Activated naive CD4-positive, alpha-beta T cell treated with anti-CD3 and anti-CD28 coated beads, Interleukin-2, amount 10 ng/mL, durations not matched to agents 7 days and 5 days (primary cell): ENCODE measurements around the gene NIM1K.
"Not testable (repeated sequence)": the region's sequence is repeated elsewhere in the genome, so short reads cannot be mapped to it uniquely, and the experiment has no call there.

ENCODE experiments used
- CTCF ChIA-PET: fragments of 350-600 bp; sonication (Branson Sonifier 250); formaldehyde crosslinking; loops from one replicate; lab custom pipeline; 2021; ENCODE audit warnings: antibody characterized with exemption; lab: Charles Lee
- DNase-seq: peaks from one replicate; pipeline ENCODE4 v3.0.0-alpha.2; 2020
- H3K27ac Mint-ChIP-seq: one replicate; pipeline ENCODE4 v1.8.0; 2021; ENCODE audit warnings: mild to moderate bottlenecking, moderate library complexity, mixed read lengths
- H3K27me3 Mint-ChIP-seq: one replicate; pipeline ENCODE4 v1.8.0; 2021; ENCODE audit warnings: mild to moderate bottlenecking, mixed read lengths
- H3K36me3 Mint-ChIP-seq: one replicate; pipeline ENCODE4 v1.8.0; 2021; ENCODE audit warnings: mixed read lengths
- H3K4me1 Mint-ChIP-seq: one replicate; pipeline ENCODE4 v1.8.0; 2021; ENCODE audit warnings: mixed read lengths
- H3K4me3 Mint-ChIP-seq: one replicate; pipeline ENCODE4 v1.8.0; 2021; ENCODE audit warnings: mild to moderate bottlenecking, moderate library complexity, mixed read lengths
- H3K9me3 Mint-ChIP-seq: one replicate; pipeline ENCODE4 v1.8.0; 2021; ENCODE audit warnings: mixed read lengths

NIM1K gene

GRCh38 chr5:43191740-43192557, at the start of gene NIM1K:
TSS of gene NIM1K (plus strand) at chr5:43192225. CDS start at chr5:43245776, 53,551 bp downstream.
- Mint-ChIP-seq H3K27me3 (peaks cover 37% of the 10 kb centered on the region), H3K27ac (peak within 1 kb of the TSS; percentile 56), H3K36me3 (no peaks in the 10 kb centered on the region), H3K9me3 (no peaks in the 10 kb centered on the region), H3K4me3 (peak within 1 kb of the TSS; percentile 77), H3K4me1 (peaks cover 25% of the 10 kb centered on the region)
- CTCF ChIA-PET, result interaction anchor here (0.9 to 2.4 kb wide), 2 partner anchors 86 to 114 kb away, joined by 4 to 10 read pairs; no protein-coding TSS in a partner anchor
- peak; percentile 57 for DNase-seq

- H3K36me3 Mint-ChIP-seq, result peaks cover 35% of the 10 kb centered on the region
- no peaks in the 10 kb centered on the region for H3K9me3 Mint-ChIP-seq
- DNase-seq, result no peak
- H3K4me1 Mint-ChIP-seq, result peaks cover 4% of the 10 kb centered on the region
- no peak overlapping the region for H3K27ac Mint-ChIP-seq
- no peaks in the 10 kb centered on the region for H3K27me3 Mint-ChIP-seq
- H3K4me3 Mint-ChIP-seq, result no peak overlapping the region
- CTCF ChIA-PET, result no interaction called here
Measured at GRCh38 chr5:43145071-43145470, 47.0 kb upstream of the NIM1K start.

- Mint-ChIP-seq H3K27me3 (no peaks in the 10 kb centered on the region), H3K4me3 (no peak overlapping the region), H3K9me3 (no peaks in the 10 kb centered on the region), H3K36me3 (peaks cover 28% of the 10 kb centered on the region), H3K27ac (no peak overlapping the region), H3K4me1 (no peaks in the 10 kb centered on the region)
- CTCF ChIA-PET, result no interaction called here
- no peak for DNase-seq
Measured at GRCh38 chr5:43146958-43147357, 45.1 kb upstream of the NIM1K start.

DNA sequence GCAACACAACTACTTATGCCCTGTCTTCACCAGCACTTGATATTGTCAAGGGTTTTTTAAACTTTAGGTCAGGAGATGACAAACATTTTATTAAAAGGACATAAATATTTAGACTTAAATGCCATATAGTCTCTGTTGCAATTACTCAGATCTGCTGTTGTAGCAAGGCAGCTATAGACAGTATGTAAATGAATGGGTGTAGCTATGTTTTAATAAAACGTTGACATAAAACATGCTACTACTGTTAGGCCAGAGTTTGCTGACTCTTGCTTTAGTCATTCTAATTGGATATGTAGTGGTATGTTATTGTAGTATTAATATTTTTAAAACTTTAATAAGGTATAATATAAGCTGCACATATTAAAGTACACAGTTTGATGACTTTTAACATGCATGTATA, 43.6 kb upstream of the NIM1K start:
- CTCF ChIA-PET, result interaction anchor here (1.0 kb wide), 1 partner anchor 12 kb away, joined by 3 read pairs; no protein-coding TSS in a partner anchor
- Mint-ChIP-seq H3K4me3 (no peak overlapping the region), H3K36me3 (peaks cover 33% of the 10 kb centered on the region), H3K4me1 (no peaks in the 10 kb centered on the region), H3K9me3 (no peaks in the 10 kb centered on the region), H3K27ac (no peak overlapping the region), H3K27me3 (no peaks in the 10 kb centered on the region)
- no peak for DNase-seq

DNA sequence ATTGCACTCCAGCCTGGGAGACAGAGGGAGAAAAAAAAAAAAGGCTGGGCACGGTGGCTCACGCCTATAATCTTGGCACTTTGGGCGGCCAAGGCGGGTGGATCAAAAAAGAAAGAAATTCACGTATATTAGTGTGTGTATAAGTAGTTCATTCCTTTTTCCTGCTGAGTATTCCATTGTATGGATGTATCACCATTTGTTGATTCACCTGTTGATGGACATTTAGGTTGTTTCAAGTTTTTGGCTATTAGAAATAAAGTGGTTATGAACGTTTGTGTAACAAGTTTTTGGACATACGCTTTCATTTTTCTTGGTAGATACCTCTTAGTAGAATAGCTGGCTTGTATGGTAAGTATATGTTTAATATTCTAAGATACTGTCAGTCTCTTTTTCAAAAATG, 42.8 kb upstream of the NIM1K start:
- H3K36me3 Mint-ChIP-seq, result peaks cover 36% of the 10 kb centered on the region

DNA sequence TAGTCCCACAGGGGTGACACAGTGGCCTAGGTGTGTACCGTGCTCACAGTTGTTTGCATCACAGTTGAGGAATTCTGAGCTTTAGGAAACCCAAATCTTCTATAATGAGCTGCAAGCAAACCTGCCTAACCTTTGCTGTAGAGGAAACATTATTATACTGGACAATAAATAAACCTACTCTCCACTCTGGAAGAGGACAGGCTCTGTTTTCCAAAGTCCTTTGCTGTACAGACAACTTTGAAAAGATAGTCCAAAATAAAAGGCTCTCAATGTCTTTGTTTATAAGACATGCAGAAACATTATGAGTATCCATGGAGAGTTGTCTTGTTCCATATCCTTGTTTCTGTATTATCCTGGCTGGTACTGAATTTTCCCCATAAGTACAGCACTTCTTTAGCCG, 42.0 kb upstream of the NIM1K start:
- CTCF ChIA-PET, result interaction anchor here (1.4 kb wide), 1 partner anchor 11 kb away, joined by 4 read pairs; no protein-coding TSS in a partner anchor
- H3K27me3 Mint-ChIP-seq, result no peaks in the 10 kb centered on the region
- no peaks in the 10 kb centered on the region for H3K4me1 Mint-ChIP-seq
- H3K4me3 Mint-ChIP-seq, result no peak overlapping the region
- H3K36me3 Mint-ChIP-seq, result peaks cover 29% of the 10 kb centered on the region
- H3K9me3 Mint-ChIP-seq, result no peaks in the 10 kb centered on the region
- no peak overlapping the region for H3K27ac Mint-ChIP-seq
- no peak for DNase-seq

More for the DNA sequence above, 42.8 kb upstream of the NIM1K start:
- no peaks in the 10 kb centered on the region for H3K4me1 Mint-ChIP-seq
- no peak overlapping the region for H3K4me3 Mint-ChIP-seq
- no peaks in the 10 kb centered on the region for H3K27me3 Mint-ChIP-seq
- CTCF ChIA-PET, result no interaction called here
- no peak for DNase-seq
- no peaks in the 10 kb centered on the region for H3K9me3 Mint-ChIP-seq
- no peak overlapping the region for H3K27ac Mint-ChIP-seq

- Mint-ChIP-seq H3K4me1 (peaks cover 3% of the 10 kb centered on the region), H3K27me3 (no peaks in the 10 kb centered on the region), H3K9me3 (no peaks in the 10 kb centered on the region), H3K27ac (no peak overlapping the region), H3K4me3 (no peak overlapping the region), H3K36me3 (peaks cover 29% of the 10 kb centered on the region)
- CTCF ChIA-PET, result interaction anchor here (1.4 kb wide), 1 partner anchor 10 kb away, joined by 4 read pairs; no protein-coding TSS in a partner anchor
- DNase-seq, result no peak
Measured at GRCh38 chr5:43150748-43151147, 41.3 kb upstream of the NIM1K start.

DNA sequence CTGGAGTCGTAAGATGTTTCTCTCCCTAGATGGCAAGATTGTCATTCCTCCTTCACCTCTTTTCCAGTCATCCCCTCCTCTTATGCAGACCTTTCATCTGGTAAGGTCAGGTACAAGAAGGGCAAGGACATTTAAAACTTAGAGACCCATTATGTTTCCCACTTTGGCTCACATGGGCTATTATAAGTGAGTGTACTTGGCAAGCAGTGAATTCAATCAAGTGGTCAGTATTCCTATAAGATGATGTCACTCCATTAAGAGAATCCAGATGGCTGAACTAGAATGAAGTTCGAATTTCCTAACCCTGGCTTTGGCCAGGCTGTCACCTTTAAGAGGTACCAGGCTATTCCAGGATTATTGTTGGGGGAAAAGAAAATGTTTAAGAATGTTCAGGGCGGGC, 39.1 kb upstream of the NIM1K start:
- no peak for DNase-seq
- CTCF ChIA-PET, result no interaction called here
- Mint-ChIP-seq H3K27ac (no peak overlapping the region), H3K4me3 (no peak overlapping the region), H3K36me3 (peaks cover 46% of the 10 kb centered on the region), H3K27me3 (no peaks in the 10 kb centered on the region), H3K4me1 (peaks cover 6% of the 10 kb centered on the region), H3K9me3 (no peaks in the 10 kb centered on the region)

- CTCF ChIA-PET, result no interaction called here
- DNase-seq, result no peak
- Mint-ChIP-seq H3K27me3 (no peaks in the 10 kb centered on the region), H3K4me1 (peaks cover 6% of the 10 kb centered on the region), H3K9me3 (no peaks in the 10 kb centered on the region), H3K4me3 (no peak overlapping the region), H3K36me3 (peaks cover 48% of the 10 kb centered on the region), H3K27ac (no peak overlapping the region)
Measured at GRCh38 chr5:43154469-43154868, 37.6 kb upstream of the NIM1K start.

DNA sequence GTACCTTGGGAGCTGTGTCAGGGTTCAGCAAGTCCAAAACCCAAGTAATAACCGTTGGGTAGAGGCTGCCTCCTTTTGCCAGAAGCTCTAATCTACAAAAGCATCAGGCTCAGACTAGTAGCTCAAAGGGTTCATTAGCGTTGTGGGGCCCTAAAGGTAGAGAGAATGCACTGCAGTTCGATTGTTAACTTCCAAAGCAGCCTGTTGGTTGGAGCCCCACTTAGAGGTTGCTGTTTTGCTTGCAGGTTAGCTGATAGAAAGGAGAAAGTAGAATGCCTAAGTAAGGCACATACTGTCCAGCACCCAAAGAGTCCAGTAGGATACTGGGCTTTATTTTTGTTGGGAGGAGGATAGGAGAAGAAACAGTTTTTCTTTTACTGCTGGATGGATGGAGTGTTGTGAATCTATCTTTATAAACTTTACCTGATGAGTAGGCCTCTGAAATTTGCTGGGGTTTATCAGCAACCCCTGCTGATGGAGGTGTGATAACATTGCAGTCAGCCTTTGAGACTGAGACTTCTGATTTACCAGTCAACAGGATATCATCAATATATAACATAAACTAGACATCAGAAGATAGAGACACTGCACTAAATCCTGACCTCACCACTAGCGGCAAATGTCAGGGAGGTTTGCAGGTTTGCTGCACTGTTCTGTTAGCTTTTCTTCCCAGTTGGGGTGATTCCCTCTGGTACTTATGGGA, 36.5 kb upstream of the NIM1K start:
- peak overlapping the region; percentile 24 for H3K27ac Mint-ChIP-seq
- no peak for DNase-seq
- H3K4me1 Mint-ChIP-seq, result peaks cover 12% of the 10 kb centered on the region
- H3K36me3 Mint-ChIP-seq, result peaks cover 52% of the 10 kb centered on the region
- H3K9me3 Mint-ChIP-seq, result no peaks in the 10 kb centered on the region
- H3K27me3 Mint-ChIP-seq, result no peaks in the 10 kb centered on the region
- CTCF ChIA-PET, result no interaction called here
- H3K4me3 Mint-ChIP-seq, result no peak overlapping the region

- H3K27me3 Mint-ChIP-seq, result no peaks in the 10 kb centered on the region
- H3K9me3 Mint-ChIP-seq, result no peaks in the 10 kb centered on the region
- H3K4me3 Mint-ChIP-seq, result no peak overlapping the region
- H3K36me3 Mint-ChIP-seq, result peaks cover 60% of the 10 kb centered on the region
- DNase-seq, result no peak
- peaks cover 20% of the 10 kb centered on the region for H3K4me1 Mint-ChIP-seq
- H3K27ac Mint-ChIP-seq, result no peak overlapping the region
- CTCF ChIA-PET, result interaction anchor here (0.6 kb wide), 1 partner anchor 49 kb away, joined by 3 read pairs; no protein-coding TSS in a partner anchor
Measured at GRCh38 chr5:43156388-43156787, 35.6 kb upstream of the NIM1K start.

DNA sequence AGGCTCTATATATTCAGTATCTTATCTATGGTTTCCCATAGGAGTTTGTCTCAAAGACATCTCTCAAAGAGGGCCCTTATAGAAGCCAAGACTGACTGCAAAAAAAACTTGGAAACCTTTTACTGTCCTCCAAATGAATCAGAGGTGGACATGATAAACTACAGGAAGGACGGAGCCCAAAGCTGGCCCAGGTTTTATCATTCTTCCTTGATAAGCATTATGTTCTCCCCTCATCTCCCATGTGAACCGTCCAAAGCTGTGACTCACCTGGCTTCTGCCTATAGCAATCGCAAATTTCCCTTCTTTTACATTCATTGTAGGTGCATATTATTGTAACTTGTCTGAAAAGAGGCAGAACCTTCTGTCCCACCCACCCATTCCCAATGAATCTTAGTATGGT, 35.0 kb upstream of the NIM1K start:
- peaks cover 23% of the 10 kb centered on the region for H3K4me1 Mint-ChIP-seq
- H3K27me3 Mint-ChIP-seq, result no peaks in the 10 kb centered on the region
- peaks cover 65% of the 10 kb centered on the region for H3K36me3 Mint-ChIP-seq
- H3K9me3 Mint-ChIP-seq, result no peaks in the 10 kb centered on the region
- H3K27ac Mint-ChIP-seq, result no peak overlapping the region
- no peak for DNase-seq
- CTCF ChIA-PET, result interaction anchor here (0.6 to 1.5 kb wide), 2 partner anchors 104 to 233 kb away, joined by 3 to 4 read pairs; no protein-coding TSS in a partner anchor
- no peak overlapping the region for H3K4me3 Mint-ChIP-seq

DNA sequence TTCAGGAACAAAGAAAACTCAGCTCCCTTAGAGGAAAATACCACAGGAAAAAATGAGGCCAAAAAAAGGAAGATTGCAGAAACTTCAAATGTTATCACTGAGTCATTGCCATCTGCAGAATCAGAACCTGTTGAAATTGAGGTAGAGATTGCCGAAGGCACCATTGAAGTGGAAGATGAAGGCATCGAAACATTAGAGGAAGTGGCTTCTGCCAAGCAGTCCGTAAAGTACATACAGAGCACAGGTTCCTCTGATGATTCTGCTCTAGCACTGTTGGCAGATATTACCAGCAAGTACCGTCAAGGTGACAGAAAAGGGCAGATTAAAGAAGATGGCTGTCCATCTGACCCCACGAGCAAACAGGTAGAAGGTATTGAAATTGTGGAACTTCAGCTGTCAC, 30.8 kb upstream of the NIM1K start:
- Mint-ChIP-seq H3K9me3 (no peaks in the 10 kb centered on the region), H3K4me1 (peaks cover 17% of the 10 kb centered on the region), H3K36me3 (peaks cover 65% of the 10 kb centered on the region), H3K27me3 (no peaks in the 10 kb centered on the region), H3K27ac (peak overlapping the region; percentile 58), H3K4me3 (no peak overlapping the region)
- DNase-seq, result peak; percentile 23
- CTCF ChIA-PET, result interaction anchor here (1.2 kb wide), 1 partner anchor 11 kb away, joined by 4 read pairs; no protein-coding TSS in a partner anchor

- H3K27ac Mint-ChIP-seq, result not testable (repeated sequence)
Measured at GRCh38 chr5:43164801-43165200, 27.2 kb upstream of the NIM1K start.

More at GRCh38 chr5:43164801-43165200, 27.2 kb upstream of the NIM1K start:
- H3K27me3 Mint-ChIP-seq, CTCF ChIA-PET, DNase-seq, H3K9me3 Mint-ChIP-seq, H3K4me3 Mint-ChIP-seq: not testable (repeated sequence)
- Mint-ChIP-seq H3K36me3 (peaks cover 52% of the 10 kb centered on the region), H3K4me1 (peaks cover 15% of the 10 kb centered on the region)
